NCI-H82 (cell line): ENCODE measurements around the gene TARBP1.
"Not testable (repeated sequence)": the region's sequence is repeated elsewhere in the genome, so short reads cannot be mapped to it uniquely, and the experiment has no call there.

ENCODE experiments used
- DNase-seq: peaks from one replicate; lab custom pipeline; 2025; lab: John Stamatoyannopoulos, UW

TARBP1 gene, protein sequence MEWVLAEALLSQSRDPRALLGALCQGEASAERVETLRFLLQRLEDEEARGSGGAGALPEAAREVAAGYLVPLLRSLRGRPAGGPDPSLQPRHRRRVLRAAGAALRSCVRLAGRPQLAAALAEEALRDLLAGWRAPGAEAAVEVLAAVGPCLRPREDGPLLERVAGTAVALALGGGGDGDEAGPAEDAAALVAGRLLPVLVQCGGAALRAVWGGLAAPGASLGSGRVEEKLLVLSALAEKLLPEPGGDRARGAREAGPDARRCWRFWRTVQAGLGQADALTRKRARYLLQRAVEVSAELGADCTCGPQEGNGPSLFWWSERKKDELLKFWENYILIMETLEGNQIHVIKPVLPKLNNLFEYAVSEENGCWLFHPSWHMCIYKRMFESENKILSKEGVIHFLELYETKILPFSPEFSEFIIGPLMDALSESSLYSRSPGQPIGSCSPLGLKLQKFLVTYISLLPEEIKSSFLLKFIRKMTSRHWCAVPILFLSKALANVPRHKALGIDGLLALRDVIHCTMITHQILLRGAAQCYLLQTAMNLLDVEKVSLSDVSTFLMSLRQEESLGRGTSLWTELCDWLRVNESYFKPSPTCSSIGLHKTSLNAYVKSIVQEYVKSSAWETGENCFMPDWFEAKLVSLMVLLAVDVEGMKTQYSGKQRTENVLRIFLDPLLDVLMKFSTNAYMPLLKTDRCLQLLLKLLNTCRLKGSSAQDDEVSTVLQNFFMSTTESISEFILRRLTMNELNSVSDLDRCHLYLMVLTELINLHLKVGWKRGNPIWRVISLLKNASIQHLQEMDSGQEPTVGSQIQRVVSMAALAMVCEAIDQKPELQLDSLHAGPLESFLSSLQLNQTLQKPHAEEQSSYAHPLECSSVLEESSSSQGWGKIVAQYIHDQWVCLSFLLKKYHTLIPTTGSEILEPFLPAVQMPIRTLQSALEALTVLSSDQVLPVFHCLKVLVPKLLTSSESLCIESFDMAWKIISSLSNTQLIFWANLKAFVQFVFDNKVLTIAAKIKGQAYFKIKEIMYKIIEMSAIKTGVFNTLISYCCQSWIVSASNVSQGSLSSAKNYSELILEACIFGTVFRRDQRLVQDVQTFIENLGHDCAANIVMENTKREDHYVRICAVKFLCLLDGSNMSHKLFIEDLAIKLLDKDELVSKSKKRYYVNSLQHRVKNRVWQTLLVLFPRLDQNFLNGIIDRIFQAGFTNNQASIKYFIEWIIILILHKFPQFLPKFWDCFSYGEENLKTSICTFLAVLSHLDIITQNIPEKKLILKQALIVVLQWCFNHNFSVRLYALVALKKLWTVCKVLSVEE (N-terminal part only)

DNA sequence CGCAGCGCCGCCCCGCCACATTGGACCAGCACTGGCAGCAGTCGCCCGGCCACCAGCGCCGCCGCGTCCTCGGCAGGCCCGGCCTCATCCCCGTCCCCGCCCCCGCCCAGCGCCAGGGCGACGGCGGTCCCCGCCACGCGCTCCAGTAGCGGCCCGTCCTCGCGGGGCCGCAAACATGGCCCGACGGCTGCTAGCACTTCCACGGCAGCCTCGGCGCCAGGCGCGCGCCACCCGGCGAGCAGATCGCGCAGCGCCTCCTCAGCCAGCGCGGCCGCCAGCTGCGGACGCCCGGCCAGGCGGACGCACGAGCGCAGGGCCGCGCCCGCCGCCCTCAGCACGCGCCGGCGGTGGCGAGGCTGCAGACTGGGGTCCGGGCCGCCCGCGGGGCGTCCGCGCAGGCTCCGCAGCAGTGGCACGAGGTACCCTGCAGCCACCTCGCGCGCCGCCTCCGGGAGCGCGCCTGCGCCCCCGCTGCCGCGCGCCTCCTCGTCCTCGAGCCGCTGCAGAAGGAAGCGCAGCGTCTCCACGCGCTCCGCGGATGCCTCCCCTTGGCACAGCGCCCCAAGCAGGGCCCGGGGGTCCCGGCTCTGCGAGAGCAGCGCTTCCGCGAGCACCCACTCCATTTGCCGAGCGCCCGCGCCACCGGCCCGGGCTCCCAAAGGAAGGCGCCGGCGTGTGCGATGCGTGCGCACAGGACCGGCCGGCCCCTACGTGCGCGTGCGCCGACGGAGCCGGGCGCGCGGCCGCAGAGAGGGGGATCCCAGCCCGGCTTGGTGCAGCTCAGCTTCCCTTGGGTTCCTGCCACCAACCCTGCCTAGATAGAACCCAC, at the start of gene TARBP1:
Gene TARBP1, minus strand, starts transcription at position 699 of the 829 bp plus-strand sequence. Its CDS starts 76 bp downstream, at position 623.
- DNase-seq: peak; percentile 92

DNA sequence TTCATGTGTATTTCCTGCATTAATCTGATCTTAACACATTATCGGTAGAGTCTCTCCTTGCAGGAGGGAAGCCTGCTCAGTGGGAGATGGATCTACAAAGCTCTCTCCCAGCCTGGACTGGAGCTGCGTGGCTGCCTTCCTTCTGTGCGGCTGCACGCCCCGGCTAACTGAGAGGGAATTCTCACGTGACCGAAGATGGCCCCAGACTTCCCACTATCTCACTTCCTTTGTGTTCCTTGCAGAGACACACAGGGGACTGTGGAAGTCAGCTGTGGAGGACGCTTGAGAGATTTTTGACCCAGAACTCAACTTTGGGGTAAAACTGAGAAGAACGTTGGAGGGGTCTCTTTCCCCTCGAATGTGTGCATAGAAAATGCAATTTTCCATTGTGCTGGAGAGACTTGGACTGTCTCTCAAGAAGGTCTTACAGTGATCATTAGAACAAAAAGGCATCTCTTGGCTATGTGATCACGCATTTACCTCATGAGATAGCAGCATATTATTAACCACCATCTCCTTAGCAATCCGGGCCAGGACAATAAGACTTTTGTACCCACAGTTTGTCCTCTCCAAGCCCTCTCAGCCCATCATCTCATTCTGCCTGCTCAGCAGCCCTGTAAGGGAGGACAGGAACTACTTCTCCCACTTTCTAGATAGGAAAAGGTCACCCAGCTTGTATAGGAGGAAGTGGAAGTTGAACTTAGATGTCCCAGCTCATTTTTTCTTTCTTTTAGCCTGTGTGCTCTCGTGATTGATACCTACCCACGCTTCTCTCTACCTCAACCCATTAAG, 49.3 kb upstream of the TARBP1 start:
- no peak for DNase-seq

DNA sequence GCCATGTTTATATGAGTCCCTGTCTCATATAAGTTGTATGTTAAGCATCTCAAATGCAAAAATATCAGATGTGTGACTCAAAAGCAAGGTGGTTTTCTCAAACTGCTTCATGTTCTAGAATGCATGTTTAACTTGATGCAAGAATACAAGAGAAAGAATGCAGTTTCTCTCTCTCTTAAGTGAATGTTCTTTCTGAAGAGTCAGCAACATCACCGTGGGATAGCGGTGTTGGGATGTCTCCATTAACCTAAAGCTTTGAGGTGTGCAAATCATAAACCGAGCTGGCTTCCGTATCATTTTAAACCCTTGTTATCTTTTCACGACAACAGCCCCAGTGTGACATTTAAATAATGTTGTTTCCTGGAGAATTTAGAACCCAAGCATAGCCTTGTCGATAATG, 48.4 kb upstream of the TARBP1 start:
- no peak for DNase-seq

DNA sequence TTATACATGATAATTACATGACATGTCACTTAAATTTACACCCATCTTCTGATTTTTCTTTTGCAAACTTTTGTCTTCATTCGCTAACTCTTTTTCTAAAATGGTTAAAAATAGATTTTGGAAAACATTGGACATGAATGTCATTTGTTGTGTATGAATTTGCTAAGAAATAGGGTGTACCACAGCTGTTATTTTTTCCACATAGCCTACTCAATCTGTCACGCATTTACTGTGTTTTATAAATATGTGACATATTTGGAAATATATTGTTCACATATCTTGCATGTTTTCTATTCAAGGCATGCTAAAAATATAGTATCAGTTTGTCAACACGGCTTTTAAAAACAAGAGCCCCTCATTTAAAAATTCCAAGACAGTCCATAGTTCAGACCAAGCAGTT, 47.9 kb upstream of the TARBP1 start:
- no peak for DNase-seq

DNA sequence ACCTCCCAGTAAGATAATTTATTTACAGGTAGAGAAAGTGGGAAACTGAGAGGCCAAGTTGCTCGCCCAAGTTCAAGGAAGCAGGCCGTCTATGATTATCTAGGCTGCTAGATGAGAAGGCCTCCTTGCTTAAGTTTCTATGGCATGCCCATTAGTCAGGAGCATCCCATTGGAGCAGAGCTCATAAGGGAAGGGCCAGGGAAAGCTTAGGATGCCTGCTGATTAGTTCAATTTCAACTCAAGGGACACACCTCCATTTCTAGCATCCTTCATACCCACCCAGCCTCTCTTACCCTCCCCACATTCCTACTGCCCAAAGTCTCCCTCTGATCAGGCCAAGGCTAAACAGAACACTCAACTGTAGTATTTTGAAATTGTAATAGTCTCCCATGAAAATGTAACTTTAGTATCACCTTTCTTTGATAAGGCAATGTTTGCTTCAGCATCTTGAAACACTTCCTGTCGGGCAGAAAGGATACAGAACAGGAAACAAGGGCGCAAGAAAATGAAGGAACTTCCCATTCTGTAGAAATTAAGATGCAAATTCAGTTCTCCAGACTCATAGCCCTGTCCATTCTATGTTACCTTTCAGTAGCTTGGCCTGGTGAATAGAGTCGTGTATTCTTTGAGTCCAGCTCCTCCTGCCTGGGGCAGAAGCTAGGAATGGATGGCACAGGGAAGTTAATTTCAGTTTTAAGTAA, 46.3 kb upstream of the TARBP1 start:
- DNase-seq: no peak

DNA sequence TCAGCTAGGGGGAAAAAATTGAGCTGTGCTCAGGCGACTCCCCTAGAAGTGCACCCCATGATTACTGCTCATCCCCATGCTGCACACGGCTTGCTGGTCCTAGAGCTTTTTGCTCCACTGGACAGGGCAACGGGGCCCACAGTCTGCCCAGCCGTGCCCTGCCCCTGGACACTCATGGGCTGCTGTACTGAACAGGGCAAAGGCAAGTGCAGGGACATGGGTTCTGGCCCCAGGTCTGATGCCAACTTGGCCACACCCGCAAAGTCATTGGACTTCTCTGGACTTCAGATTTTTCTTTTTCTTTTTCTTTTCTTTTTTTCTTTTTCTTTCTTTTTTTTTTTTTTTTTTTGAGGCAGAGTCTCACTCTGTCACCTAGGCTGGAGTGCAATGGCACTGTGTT, 42.9 kb upstream of the TARBP1 start:
- DNase-seq: no peak

DNA sequence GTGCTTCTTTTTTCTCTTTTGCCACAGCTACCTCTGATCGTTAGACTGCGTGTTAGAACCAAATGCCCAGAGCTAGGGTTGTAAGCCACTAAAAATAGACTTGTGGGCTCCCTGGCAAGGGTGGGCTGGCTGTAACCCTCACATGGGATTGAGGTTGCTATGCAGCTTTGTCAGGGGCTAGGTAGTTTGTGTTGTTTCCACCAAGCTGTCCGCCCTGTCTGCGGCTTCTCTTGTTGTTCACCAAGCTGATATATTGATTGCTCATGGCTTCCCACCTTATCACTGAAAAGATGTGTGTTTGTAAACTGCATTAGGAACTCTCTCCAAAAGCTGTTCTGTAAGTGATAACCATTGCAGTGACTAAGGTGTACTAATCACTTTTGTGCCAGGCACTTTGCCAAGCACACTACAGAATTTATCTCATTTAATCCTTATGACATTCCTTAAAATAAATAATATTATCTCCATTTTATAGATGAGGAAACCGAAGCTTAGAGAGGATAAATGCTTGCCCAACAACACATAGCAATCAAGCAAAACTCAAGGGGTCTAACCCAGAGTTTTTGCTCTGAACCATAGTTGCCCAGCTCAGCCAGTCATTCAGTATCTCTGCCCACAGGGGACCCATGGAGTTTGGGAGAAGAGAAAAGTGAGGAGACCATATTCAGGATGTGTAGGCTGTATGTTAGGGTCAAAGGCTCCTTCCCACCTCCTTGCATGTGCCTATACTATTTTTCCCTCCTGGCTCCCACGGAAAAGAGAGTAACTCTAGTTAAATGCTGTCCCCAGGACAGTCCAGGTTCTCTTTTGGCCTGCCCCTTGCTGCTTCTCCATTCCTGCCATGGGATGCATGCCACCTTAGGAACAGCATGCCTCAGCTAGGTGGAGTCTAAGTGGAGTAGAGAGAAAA, 42.2 kb upstream of the TARBP1 start:
- DNase-seq: no peak

DNA sequence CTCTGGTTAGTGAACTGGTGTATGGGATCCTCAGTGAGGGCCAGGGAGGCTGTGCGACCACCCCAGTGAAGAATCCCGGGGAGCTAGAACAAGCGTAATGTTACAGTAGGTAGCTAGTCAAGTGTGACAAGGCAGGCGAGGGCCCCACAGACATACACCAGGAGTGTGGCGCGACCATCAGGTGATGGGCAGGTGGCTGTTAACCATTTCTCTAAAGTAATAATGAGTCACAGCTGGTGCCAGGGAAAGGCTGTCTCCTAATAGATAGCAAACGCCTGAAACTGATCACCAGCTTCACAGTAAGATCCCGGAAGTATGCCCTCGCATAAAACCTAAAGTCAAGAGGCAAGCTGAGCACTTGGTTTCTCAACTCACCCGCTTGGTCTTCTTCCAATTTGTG, 40.5 kb upstream of the TARBP1 start:
- no peak for DNase-seq

DNA sequence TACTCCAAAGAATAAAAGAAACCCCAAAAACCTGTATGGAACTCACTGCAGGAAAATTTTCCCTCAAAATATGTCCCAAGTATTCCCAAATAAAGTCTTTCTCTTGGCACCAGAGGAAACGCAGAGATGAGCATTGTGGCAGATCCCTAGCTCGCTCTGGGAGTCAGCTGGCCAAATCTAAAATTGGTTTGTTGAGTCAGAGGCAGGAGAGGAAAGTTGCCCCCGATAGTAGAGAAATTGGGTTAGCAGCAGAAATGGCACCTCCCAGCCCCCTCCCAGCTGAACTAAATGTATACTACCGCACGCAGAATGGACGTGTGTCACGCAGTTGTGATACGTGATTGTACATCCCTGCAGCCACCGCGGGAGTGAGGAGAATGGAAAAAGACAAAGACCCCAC, 39.9 kb upstream of the TARBP1 start:
- no peak for DNase-seq

DNA sequence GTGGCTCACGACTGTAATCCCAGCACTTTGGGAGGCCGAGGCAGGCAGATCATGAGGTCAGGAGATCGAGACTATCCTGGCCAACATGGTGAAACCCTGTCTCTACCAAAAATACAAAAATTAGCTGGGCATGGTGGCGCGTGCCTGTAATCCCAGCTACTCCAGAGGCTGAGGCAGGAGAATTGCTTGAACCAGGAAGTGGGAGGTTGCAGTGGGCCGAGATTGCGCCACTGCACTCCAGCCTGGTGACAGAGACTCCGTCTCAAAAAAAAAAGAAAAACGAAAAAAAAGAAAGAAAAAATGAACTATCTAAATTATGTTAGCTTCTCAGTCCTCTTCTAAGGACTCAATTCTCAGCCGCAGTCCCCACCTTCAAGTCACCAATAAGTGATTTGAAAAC, 39.1 kb upstream of the TARBP1 start:
- not testable (repeated sequence) for DNase-seq

DNA sequence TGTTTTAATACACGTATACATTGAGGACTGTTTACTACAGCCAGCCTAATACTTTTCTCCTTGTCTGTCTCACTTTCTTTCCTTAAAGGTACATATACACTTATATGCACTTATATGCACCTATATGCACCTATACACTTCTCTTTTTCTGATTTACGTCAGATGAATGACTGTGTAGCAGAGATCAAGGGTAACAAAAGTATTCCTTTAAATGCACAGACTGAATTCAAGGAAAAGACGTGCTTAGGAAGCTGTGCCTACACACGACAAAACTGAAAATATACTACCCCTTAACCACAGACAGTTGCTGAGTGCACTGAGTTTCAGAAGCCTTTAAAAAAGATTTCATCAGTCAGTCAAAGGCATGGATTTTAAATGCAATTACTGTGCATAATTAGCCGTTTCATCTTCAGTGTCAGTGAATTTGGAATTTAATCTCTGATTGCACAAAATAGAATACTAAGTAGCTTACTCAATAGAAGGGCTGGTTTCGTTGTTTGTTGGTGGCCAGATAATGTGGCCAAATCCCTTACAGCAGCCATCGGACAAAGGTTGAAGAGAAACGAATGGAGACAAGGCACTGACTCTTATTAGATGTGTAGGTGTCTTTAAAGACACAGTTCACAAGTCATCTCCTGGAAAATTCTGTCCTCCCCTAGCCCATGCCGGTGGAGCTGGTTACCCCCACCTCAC, 38.3 kb upstream of the TARBP1 start:
- DNase-seq: no peak

DNA sequence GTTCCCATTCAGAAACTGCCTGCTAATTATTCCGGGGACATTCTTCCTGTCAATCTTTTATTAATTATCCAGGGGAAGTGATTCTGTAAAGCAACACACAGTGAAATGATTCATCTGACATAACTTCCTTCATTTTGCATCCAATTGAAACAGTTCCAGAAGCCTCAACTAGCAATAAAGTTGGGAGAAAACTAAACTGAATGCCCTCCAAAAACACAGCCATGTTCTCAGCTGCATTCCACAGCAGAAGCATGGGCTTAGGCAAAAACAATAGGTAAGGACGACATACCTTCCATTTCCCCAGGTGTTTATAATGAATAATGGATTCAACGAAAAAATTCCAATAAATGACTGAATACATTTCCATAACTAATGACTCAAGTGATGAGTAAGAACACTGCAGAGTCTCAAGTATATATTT, 36.9 kb upstream of the TARBP1 start:
- DNase-seq: no peak

DNA sequence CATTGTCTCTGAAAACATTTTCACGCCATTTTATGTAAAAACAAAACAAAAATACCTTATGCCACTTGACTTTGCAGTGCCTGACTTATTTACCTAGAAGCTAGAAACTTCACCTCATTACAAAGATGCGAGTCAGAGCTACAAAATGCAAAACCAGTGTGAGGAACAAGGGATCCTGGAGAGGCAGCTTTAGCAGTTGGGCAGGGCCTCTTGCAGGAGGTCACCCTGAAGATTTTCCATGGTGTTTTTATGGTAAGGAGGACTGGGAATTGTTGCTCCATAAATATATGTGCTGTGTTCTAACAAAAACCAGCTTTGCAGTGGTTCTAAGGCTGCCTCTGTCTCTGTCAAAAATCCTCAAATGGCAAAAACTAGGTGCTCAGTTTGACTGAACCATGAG, 36.4 kb upstream of the TARBP1 start:
- DNase-seq: no peak

DNA sequence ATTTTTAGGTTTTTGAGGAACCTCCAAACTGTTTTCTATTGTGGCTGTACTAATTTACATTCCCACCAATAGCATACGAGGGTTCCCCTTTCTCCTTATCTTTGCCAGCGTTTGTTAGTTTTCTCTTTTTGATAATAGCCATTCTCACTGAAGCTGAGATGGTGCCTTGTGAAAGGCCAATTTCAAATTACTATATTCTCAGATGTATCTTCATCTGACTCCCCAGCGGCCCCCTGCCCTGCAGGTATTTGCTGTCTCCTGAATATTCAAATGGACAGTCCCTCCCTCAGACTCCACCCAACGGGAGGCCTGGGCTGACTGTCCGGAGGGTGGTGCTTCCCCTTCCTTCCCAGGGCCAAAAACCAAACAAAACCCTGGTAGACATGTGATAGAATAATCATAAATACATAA, 33.5 kb upstream of the TARBP1 start:
- no peak for DNase-seq

DNA sequence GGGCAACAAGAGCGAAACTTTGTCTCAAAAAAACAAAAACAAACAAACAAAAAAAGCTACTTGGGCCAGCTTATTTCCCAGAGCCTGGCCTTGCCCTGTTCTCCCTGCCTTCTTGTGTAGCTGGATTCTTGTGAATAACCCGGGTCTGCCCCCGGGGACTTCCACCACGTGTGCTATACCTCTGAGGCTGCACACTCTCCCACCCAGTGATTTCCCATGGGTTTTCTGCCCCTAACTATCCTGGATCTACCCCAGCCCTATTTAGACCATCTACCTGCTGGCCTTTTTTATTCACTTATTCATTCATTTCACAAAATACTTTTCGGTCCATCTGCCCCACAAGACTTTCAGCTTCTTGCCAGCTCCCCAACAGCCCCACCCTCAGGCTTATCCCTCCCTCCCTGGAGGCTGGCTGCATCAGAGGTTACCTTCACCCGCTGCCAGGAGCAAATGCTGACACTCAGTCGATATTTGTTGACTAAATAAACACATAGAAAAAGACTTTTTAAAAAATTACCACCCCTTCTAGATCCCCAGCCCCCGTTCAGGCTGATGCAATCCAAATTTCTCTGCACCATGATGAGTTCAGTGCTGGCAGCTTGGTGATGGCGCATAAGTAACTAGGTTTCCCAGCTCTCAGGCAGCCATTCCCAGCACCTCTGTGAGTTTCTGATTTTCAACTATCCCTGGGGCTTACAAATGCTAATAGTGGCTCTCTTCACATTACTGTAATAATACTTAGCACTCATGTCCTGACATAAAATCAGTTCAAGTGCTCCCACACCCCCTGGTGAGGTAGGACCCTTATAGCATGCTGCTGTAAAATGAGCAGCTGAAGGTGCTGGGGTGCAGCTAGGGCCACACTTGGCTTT, 30.7 kb upstream of the TARBP1 start:
- peak; percentile 18 for DNase-seq

DNA sequence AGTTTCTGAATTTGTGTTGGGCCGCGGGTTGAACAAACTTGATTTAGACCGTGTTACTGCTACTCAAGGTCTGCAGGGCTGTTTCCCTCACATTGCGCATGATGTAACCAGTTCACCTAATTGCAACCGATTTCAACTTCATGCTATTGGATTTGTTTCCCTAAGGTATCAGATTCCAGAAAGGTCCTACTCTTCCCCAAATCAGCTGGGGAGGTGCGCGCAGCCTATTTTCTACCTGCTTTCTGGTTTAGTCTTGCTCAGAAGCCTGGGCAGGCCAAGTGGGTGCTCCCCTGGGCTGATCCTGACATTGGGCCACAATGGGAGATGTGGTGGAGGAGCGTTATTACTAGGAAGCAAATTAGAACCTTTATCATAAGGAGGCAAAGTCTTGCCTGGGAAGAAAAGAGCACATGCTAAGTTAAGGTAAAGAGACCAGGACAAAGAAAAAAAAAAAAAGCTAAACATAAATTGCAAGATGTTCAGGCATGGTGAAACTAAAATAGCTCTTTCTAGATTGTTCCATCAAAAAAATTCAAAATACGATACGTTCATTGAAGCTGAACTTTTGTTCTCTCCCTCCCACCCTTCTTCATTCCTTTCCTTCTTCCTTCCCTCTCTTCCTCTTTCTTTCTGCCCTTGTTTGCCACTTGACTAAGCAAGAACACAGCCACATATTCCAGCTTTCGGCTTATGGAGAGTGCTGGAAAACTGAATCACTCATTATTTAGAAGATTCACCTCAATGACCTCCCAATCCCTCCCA, 28.8 kb upstream of the TARBP1 start:
- DNase-seq: no peak
